Measurements from ENCODE around the gene PRSS48.
"Not testable (repeated sequence)": the region's sequence is repeated elsewhere in the genome, so short reads cannot be mapped to it uniquely, and the experiment has no call there.

The PRSS48 gene

GRCh38 chr4:151263455-151263854 lies 13.5 kb upstream of the PRSS48 start:
- H3K4me3 ChIP-seq (ENCODE audit: control insufficient read depth, low read depth, low read length) = no peak overlapping the region
- no peak for TF ChIP-seq CTCF (conservative IDR thresholded peaks at IDR 0.05; ENCODE audit: control insufficient read depth, insufficient read depth, low read depth, low read length)
- no peak for DNase-seq (ENCODE audit: low read depth)

GRCh38 chr4:151266497-151266896 lies 10.5 kb upstream of the PRSS48 start:
- H3K4me3 ChIP-seq (ENCODE audit: control insufficient read depth, low read depth, low read length) = no peak overlapping the region
- no peak for TF ChIP-seq CTCF (conservative IDR thresholded peaks at IDR 0.05; ENCODE audit: control insufficient read depth, insufficient read depth, low read depth, low read length)
- DNase-seq (ENCODE audit: low read depth) = no peak

- TF ChIP-seq CTCF (conservative IDR thresholded peaks at IDR 0.05; ENCODE audit: control insufficient read depth, insufficient read depth, low read depth, low read length) = no peak
Measured at GRCh38 chr4:151267104-151267503, 9.9 kb upstream of the PRSS48 start.

GRCh38 chr4:151267822-151268535 lies 9.0 kb upstream of the PRSS48 start:
- H3K4me3 ChIP-seq (ENCODE audit: control insufficient read depth, low read depth, low read length) = no peak overlapping the region
- DNase-seq (ENCODE audit: low read depth) = no peak
- TF ChIP-seq CTCF (conservative IDR thresholded peaks at IDR 0.05; ENCODE audit: control insufficient read depth, insufficient read depth, low read depth, low read length) = no peak

More at GRCh38 chr4:151267104-151267503, 9.9 kb upstream of the PRSS48 start:
- H3K4me3 ChIP-seq (ENCODE audit: control insufficient read depth, low read depth, low read length) = no peak overlapping the region
- DNase-seq (ENCODE audit: low read depth) = no peak

- not testable (repeated sequence) for H3K4me3 ChIP-seq (ENCODE audit: control insufficient read depth, low read depth, low read length); DNase-seq (ENCODE audit: low read depth)
Measured at GRCh38 chr4:151268905-151269304, 8.1 kb upstream of the PRSS48 start.

GRCh38 chr4:151284534-151285245 lies 7.7 kb downstream of the PRSS48 start:
- DNase-seq (ENCODE audit: low read depth) = no peak
- TF ChIP-seq CTCF (conservative IDR thresholded peaks at IDR 0.05; ENCODE audit: control insufficient read depth, insufficient read depth, low read depth, low read length) = no peak
- no peak overlapping the region for H3K4me3 ChIP-seq (ENCODE audit: control insufficient read depth, low read depth, low read length)

GRCh38 chr4:151287409-151287808 lies 10.4 kb downstream of the PRSS48 start:
- DNase-seq (ENCODE audit: low read depth) = no peak
- H3K4me3 ChIP-seq (ENCODE audit: control insufficient read depth, low read depth, low read length) = no peak overlapping the region
- no peak for TF ChIP-seq CTCF (conservative IDR thresholded peaks at IDR 0.05; ENCODE audit: control insufficient read depth, insufficient read depth, low read depth, low read length)
